Hepatocyte (in vitro differentiated cells): Measurements from ENCODE around the gene NEB. TPM values are rescaled to one million over a fixed set of nuclear protein-coding genes. Genes with fewer than 3 reads are reported as not detected.

ENCODE experiments used
- DNase-seq: peaks from one replicate; pipeline ENCODE4 v3.0.0-alpha.2; 2016; ENCODE audit warnings: low spot score
- H2AFZ ChIP-seq: fragments of 200-600 bp; sonication (generic); 2 replicates; pipeline ENCODE4 v1.6.0; 2016; ENCODE audit warnings: antibody characterized with exemption, mild to moderate bottlenecking
- H3K27ac ChIP-seq: fragments of 200-600 bp; sonication (generic); 2 replicates; pipeline ENCODE4 v1.5.1; 2016; ENCODE audit warnings: mild to moderate bottlenecking
- H3K27me3 ChIP-seq: fragments of 200-600 bp; sonication (generic); 2 replicates; pipeline ENCODE4 v1.6.1; 2016
- H3K36me3 ChIP-seq: fragments of 200-600 bp; sonication (generic); replicated peaks from 2 replicates; pipeline ENCODE4 v1.5.1; 2016; ENCODE audit warnings: low read depth; ENCODE audit not compliant: insufficient read depth
- H3K4me1 ChIP-seq: fragments of 200-600 bp; sonication (generic); 2 replicates; pipeline ENCODE4 v1.5.1; 2016; ENCODE audit warnings: mild to moderate bottlenecking, moderate library complexity; ENCODE audit not compliant: insufficient read depth
- H3K4me2 ChIP-seq: fragments of 200-600 bp; sonication (generic); 2 replicates; pipeline ENCODE4 v1.6.0; 2016
- H3K4me3 ChIP-seq: fragments of 200-600 bp; sonication (generic); 2 replicates; pipeline ENCODE4 v1.5.1; 2016; ENCODE audit warnings: mild to moderate bottlenecking
- H3K79me2 ChIP-seq: fragments of 200-600 bp; sonication (generic); 2 replicates; pipeline ENCODE4 v1.6.0; 2017; ENCODE audit warnings: mild to moderate bottlenecking
- H3K9me2 ChIP-seq: fragments of 200-600 bp; sonication (generic); replicated peaks from 2 replicates; pipeline ENCODE4 v1.6.0; 2017; ENCODE audit warnings: mild to moderate bottlenecking; ENCODE audit not compliant: insufficient read depth
- H3K9me3 ChIP-seq: fragments of 200-600 bp; sonication (generic); 2 replicates; pipeline ENCODE4 v1.5.1; 2016; ENCODE audit warnings: low read depth, mild to moderate bottlenecking
- H4K20me1 ChIP-seq: fragments of 200-600 bp; sonication (generic); 2 replicates; pipeline ENCODE4 v1.6.0; 2016; ENCODE audit warnings: mild to moderate bottlenecking; ENCODE audit not compliant: insufficient read depth, poor library complexity, severe bottlenecking
- CTCF ChIP-seq: fragments of 200-600 bp; sonication (generic); IDR thresholded peaks from 2 replicates; pipeline ENCODE4 v1.5.1; 2016; ENCODE audit warnings: antibody characterized with exemption, mild to moderate bottlenecking; ENCODE audit not compliant: poor library complexity
- EZH2 ChIP-seq: fragments of 200-600 bp; sonication (generic); IDR thresholded peaks from 2 replicates; pipeline ENCODE4 v1.6.1; 2016; ENCODE audit warnings: antibody characterized with exemption, mild to moderate bottlenecking, borderline replicate concordance
- EZH2phosphoT487 ChIP-seq: fragments of 200-600 bp; sonication (generic); IDR thresholded peaks from one replicate; pipeline ENCODE4 v1.6.1; 2018; ENCODE audit warnings: antibody characterized with exemption, mild to moderate bottlenecking, low read depth, moderate library complexity; ENCODE audit not compliant: unreplicated experiment, severe bottlenecking
- WGBS: methylation state at CpG from one replicate; pipeline ENCODE4 v1.1.6; 2016; ENCODE audit warnings: low lambda C conversion rate; ENCODE audit errors: missing lambda C conversion rate; 5-methylcytosine and 5-hydroxymethylcytosine counted together
- polyA plus RNA-seq: library from polyadenylated mRNA; unstranded; fragments of >200 nt; fragmentation: Nextera tagmentation; extraction: Ambion mirVana; gene quantifications from 2 replicates; pipeline ENCODE4 v1.2.1, GENCODE V29; 2016
- total RNA-seq: library from RNA; depleted of rRNA; stranded (reverse); fragments of >200 nt; gene quantifications from 2 replicates; pipeline ENCODE4 v1.2.3, GENCODE V29; 2014

NEB gene
- total and polyA plus RNA-seq, 2 experiments from 2014 or later = 0.75 to 2.2 TPM

GRCh38 chr2:151681051-151681450 is 53.2 kb downstream of the NEB start:
- 86% methylated on average over 3 of the region's 3 CpGs for WGBS
- TF ChIP-seq EZH2phosphoT487 (no peak), CTCF (no peak), EZH2 (no peak)
- H3K4me3 ChIP-seq = no peak overlapping the region

GRCh38 chr2:151679994-151680393 is 54.3 kb downstream of the NEB start:
- 79% methylated on average over 1 of the region's 1 CpG for WGBS
- no peak overlapping the region for H3K4me2 ChIP-seq

More at GRCh38 chr2:151681051-151681450, 53.2 kb downstream of the NEB start:
- Histone ChIP-seq H4K20me1 (no peaks in the 10 kb centered on the region), H3K9me3 (no peaks in the 10 kb centered on the region), H3K79me2 (no peaks in the 10 kb centered on the region), H3K27ac (no peak overlapping the region), H3K9me2 (no peaks in the 10 kb centered on the region), H2AFZ (no peak overlapping the region), H3K36me3 (no peaks in the 10 kb centered on the region), H3K27me3 (no peaks in the 10 kb centered on the region), H3K4me1 (no peaks in the 10 kb centered on the region), H3K4me2 (no peak overlapping the region)
- DNase-seq = no peak

DNA sequence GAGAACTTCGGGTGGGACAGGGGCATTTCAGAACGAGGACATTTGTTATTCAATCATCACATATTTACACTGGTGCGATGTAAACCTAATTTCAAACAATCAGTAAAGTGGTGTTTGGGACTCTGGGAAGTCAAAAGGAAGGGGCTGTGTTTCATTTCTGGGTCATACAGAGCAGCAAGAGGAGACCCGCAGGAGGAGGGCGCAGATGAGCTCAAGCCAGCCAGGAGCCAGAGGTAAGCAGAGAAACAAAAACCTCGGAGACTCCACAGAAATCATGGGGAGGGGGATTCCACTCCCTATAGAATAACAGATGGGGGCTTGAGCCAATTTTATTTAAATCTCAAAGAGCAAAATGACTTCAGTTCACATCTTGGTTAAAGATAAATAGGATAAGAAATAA is 55.4 kb downstream of the NEB start:
- no peak overlapping the region for H3K4me3 ChIP-seq
- H4K20me1 ChIP-seq = no peaks in the 10 kb centered on the region
- no peaks in the 10 kb centered on the region for H3K79me2 ChIP-seq
- no peaks in the 10 kb centered on the region for H3K9me2 ChIP-seq
- H3K9me3 ChIP-seq = no peaks in the 10 kb centered on the region
- no peaks in the 10 kb centered on the region for H3K36me3 ChIP-seq
- no peaks in the 10 kb centered on the region for H3K27me3 ChIP-seq
- no peaks in the 10 kb centered on the region for H3K4me1 ChIP-seq
- DNase-seq = no peak
- no peak overlapping the region for H2AFZ ChIP-seq
- no peak overlapping the region for H3K4me2 ChIP-seq
- WGBS = 81% methylated on average over 6 of the region's 6 CpGs
- no peak overlapping the region for H3K27ac ChIP-seq
- TF ChIP-seq CTCF (no peak), EZH2 (no peak), EZH2phosphoT487 (no peak)

More at GRCh38 chr2:151679994-151680393, 54.3 kb downstream of the NEB start:
- Histone ChIP-seq H3K27ac (no peak overlapping the region), H2AFZ (no peak overlapping the region), H3K27me3 (no peaks in the 10 kb centered on the region), H3K4me3 (no peak overlapping the region), H3K79me2 (no peaks in the 10 kb centered on the region), H3K9me2 (no peaks in the 10 kb centered on the region), H4K20me1 (no peaks in the 10 kb centered on the region), H3K36me3 (no peaks in the 10 kb centered on the region), H3K9me3 (no peaks in the 10 kb centered on the region), H3K4me1 (no peaks in the 10 kb centered on the region)
- TF ChIP-seq EZH2phosphoT487 (no peak), EZH2 (no peak), CTCF (no peak)
- DNase-seq = no peak

DNA sequence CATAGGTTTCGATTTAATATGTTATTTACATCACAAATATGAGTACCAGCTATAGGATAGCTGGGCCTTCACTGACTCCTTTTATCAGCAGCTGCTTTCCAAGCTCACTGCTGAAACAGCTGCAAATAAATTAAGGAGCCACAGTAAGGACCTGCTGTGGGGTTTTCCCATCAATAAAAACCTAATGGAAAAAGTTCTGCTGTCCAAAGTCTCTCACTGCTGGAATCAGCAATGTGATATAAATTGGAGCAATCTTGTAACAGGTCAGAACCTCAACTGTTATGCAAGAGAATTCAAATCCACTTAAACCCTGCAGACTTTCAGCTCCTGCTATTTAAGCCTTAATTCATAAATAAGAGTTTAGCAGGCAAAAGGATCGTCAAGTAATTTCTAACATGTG is 61.3 kb downstream of the NEB start:
- H3K4me3 ChIP-seq = no peak overlapping the region
- H3K79me2 ChIP-seq = no peaks in the 10 kb centered on the region
- H4K20me1 ChIP-seq = no peaks in the 10 kb centered on the region
- TF ChIP-seq CTCF = no peak
- no peak for TF ChIP-seq EZH2
- 88% methylated on average over 2 of the region's 2 CpGs for WGBS
- H3K9me2 ChIP-seq = no peaks in the 10 kb centered on the region
- no peaks in the 10 kb centered on the region for H3K36me3 ChIP-seq
- no peak overlapping the region for H2AFZ ChIP-seq
- H3K4me1 ChIP-seq = no peaks in the 10 kb centered on the region
- no peaks in the 10 kb centered on the region for H3K27me3 ChIP-seq
- DNase-seq = no peak
- H3K4me2 ChIP-seq = no peak overlapping the region
- H3K9me3 ChIP-seq = no peaks in the 10 kb centered on the region
- no peak overlapping the region for H3K27ac ChIP-seq
